ENCODE results near the gene EMP1.

EMP1 gene

DNA sequence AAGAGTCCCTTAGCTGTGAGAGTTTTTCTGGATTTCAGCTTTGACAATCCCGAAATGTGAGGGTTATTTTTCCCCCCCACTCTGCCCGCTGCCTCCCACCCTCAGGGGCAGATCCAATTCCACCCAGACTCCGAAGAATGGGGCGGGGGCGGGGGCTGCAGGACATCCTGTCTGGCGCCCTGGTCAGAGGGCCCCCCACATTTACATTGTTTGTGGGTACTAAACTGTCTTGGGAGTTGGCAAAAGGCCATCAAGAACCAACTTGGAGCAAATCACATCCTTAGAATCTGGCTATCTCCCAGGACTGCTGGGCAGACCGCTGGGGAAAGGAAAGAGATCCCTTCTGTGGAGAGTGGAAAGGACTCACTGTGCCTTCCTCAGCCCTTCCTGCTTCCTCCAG, 2.4 kb downstream of the EMP1 start:
- no peak overlapping the region for H3K9ac ChIP-seq (ENCODE audit: low read length)
- peaks cover 4% of the 10 kb centered on the region; the same call in 1 of the 2 replicates for H3K27me3 ChIP-seq (ENCODE audit: insufficient read depth, low read length)
- no peak overlapping the region for H3K27ac ChIP-seq (ENCODE audit: low read depth, low read length, poor library complexity, severe bottlenecking)
- H3K4me2 ChIP-seq (ENCODE audit: low read length): no peak overlapping the region
- H3K79me2 ChIP-seq (ENCODE audit: insufficient read depth, low read length): no peaks in the 10 kb centered on the region
- no peaks in the 10 kb centered on the region for H3K9me2 ChIP-seq (ENCODE audit: low read depth, low read length)
- no peaks in the 10 kb centered on the region for H3K4me1 ChIP-seq (ENCODE audit: insufficient read depth, low read length, severe bottlenecking)
- H4K20me1 ChIP-seq (ENCODE audit: insufficient read depth, low read length): no peaks in the 10 kb centered on the region
- TF ChIP-seq, protein P1, sequence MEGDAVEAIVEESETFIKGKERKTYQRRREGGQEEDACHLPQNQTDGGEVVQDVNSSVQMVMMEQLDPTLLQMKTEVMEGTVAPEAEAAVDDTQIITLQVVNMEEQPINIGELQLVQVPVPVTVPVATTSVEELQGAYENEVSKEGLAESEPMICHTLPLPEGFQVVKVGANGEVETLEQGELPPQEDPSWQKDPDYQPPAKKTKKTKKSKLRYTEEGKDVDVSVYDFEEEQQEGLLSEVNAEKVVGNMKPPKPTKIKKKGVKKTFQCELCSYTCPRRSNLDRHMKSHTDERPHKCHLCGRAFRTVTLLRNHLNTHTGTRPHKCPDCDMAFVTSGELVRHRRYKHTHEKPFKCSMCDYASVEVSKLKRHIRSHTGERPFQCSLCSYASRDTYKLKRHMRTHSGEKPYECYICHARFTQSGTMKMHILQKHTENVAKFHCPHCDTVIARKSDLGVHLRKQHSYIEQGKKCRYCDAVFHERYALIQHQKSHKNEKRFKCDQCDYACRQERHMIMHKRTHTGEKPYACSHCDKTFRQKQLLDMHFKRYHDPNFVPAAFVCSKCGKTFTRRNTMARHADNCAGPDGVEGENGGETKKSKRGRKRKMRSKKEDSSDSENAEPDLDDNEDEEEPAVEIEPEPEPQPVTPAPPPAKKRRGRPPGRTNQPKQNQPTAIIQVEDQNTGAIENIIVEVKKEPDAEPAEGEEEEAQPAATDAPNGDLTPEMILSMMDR (IDR thresholded peaks at IDR 0.05; ENCODE audit: low read length): no peak
- no peak for TF ChIP-seq EZH2 (IDR thresholded peaks at IDR 0.05; ENCODE audit: borderline replicate concordance, low read length)
- no peak overlapping the region for H2AFZ ChIP-seq (ENCODE audit: low read length)
- no peaks in the 10 kb centered on the region for H3K36me3 ChIP-seq (ENCODE audit: insufficient read depth, low read length)
- no peaks in the 10 kb centered on the region for H3K9me3 ChIP-seq (ENCODE audit: low read length)
- no peak overlapping the region for H3K4me3 ChIP-seq (ENCODE audit: low read depth, low read length, poor library complexity, severe bottlenecking)
- no peaks in the 10 kb centered on the region for H3F3A ChIP-seq (ENCODE audit: insufficient read depth, low read length)

DNA sequence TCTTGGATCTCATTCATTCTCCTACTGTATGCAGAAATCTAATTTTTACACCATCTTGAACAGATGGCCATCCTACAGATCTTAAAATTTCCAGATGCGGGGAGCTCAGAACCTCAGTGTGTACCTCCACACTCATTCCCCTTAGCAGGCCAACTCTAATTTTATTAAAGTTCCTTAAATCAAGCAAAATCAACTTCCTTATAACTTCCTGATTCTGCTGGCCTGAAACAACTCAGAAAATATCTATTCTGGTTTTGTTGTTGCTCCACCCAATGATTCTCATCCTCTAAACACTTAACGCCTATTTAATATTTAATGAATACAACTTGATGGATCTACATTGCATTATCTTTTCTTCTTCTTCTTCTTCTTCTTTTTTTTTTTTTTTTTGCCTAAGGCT, 3.1 kb downstream of the EMP1 start:
- Histone ChIP-seq H3K4me2 (ENCODE audit: low read length) (no peak overlapping the region), H3K27ac (ENCODE audit: low read depth, low read length, poor library complexity, severe bottlenecking) (no peak overlapping the region), H4K20me1 (ENCODE audit: insufficient read depth, low read length) (no peaks in the 10 kb centered on the region)

DNA sequence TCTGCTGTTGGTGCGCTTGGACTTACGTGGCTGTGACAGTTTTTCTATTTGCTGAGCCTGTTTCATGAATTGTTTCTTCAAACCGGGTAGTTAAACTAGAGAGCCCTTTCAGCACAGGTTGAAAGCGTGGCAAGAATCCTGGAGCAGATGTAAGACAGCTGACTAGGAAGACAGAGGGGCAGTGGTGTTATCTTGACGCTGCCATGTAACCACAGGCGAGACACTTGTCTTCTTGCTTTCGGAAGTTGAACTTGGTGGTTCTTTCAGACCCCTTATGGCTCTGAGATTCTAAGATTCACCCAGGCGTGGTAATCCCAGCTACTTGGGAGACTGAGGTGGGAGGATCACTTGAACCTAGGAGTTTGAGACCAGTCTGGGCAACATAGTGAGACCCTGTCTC, 4.3 kb downstream of the EMP1 start:
- Histone ChIP-seq H3K9me3 (ENCODE audit: low read length) (no peaks in the 10 kb centered on the region), H3K9ac (ENCODE audit: low read length) (no peak overlapping the region), H3K27me3 (ENCODE audit: insufficient read depth, low read length) (peaks cover 4% of the 10 kb centered on the region; the same call in 1 of the 2 replicates), H3K4me3 (ENCODE audit: low read depth, low read length, poor library complexity, severe bottlenecking) (no peak overlapping the region), H2AFZ (ENCODE audit: low read length) (no peak overlapping the region), H3K9me2 (ENCODE audit: low read depth, low read length) (no peaks in the 10 kb centered on the region), H3K79me2 (ENCODE audit: insufficient read depth, low read length) (no peaks in the 10 kb centered on the region), H3K27ac (ENCODE audit: low read depth, low read length, poor library complexity, severe bottlenecking) (no peak overlapping the region), H3K4me2 (ENCODE audit: low read length) (no peak overlapping the region), H3F3A (ENCODE audit: insufficient read depth, low read length) (no peaks in the 10 kb centered on the region), H3K4me1 (ENCODE audit: insufficient read depth, low read length, severe bottlenecking) (no peaks in the 10 kb centered on the region), H4K20me1 (ENCODE audit: insufficient read depth, low read length) (no peaks in the 10 kb centered on the region), H3K36me3 (ENCODE audit: insufficient read depth, low read length) (no peaks in the 10 kb centered on the region)
- TF ChIP-seq, protein P1 (IDR thresholded peaks at IDR 0.05; ENCODE audit: low read length): no peak
- no peak for TF ChIP-seq EZH2 (IDR thresholded peaks at IDR 0.05; ENCODE audit: borderline replicate concordance, low read length)

More for the DNA sequence above, 3.1 kb downstream of the EMP1 start:
- Histone ChIP-seq H3K27me3 (ENCODE audit: insufficient read depth, low read length) (peaks cover 4% of the 10 kb centered on the region; the same call in 1 of the 2 replicates), H2AFZ (ENCODE audit: low read length) (no peak overlapping the region), H3K4me3 (ENCODE audit: low read depth, low read length, poor library complexity, severe bottlenecking) (no peak overlapping the region), H3K9ac (ENCODE audit: low read length) (no peak overlapping the region), H3K9me2 (ENCODE audit: low read depth, low read length) (no peaks in the 10 kb centered on the region), H3K36me3 (ENCODE audit: insufficient read depth, low read length) (no peaks in the 10 kb centered on the region), H3K9me3 (ENCODE audit: low read length) (no peaks in the 10 kb centered on the region), H3F3A (ENCODE audit: insufficient read depth, low read length) (no peaks in the 10 kb centered on the region), H3K4me1 (ENCODE audit: insufficient read depth, low read length, severe bottlenecking) (no peaks in the 10 kb centered on the region), H3K79me2 (ENCODE audit: insufficient read depth, low read length) (no peaks in the 10 kb centered on the region)
- TF ChIP-seq, protein P1 (IDR thresholded peaks at IDR 0.05; ENCODE audit: low read length): no peak
- TF ChIP-seq EZH2 (IDR thresholded peaks at IDR 0.05; ENCODE audit: borderline replicate concordance, low read length): no peak
